WI38 (cell line): ENCODE results near the gene SRCAP.

Experiments used
- H3K4me3 ChIP-seq: 2 replicates; pipeline ENCODE4 v1.5.1; 2011; ENCODE audit warnings: low read depth, mild to moderate bottlenecking, control low read depth, low read length
- TF ChIP-seq, protein P1 (sequence below): IDR thresholded peaks from 2 replicates; pipeline ENCODE4 v1.5.1; 2012; ENCODE audit warnings: low read depth, mild to moderate bottlenecking, control low read depth, low read length

Gene SRCAP

DNA sequence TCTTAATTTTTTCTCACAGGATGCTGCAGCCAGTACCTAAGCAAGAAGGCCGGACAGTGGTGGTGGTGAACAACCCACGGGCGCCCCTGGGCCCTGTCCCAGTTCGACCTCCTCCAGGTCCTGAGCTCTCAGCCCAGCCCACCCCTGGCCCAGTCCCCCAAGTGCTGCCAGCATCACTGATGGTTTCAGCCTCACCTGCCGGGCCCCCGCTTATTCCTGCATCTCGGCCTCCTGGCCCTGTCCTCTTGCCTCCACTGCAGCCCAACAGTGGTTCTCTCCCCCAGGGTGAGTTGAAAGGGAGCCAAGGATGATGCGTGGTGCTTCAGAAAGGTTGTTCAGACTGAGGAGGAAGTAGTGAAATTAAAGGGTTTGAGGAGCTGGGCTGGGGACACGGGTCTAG, 21.7 kb downstream of the SRCAP start:
- TF ChIP-seq, protein P1, sequence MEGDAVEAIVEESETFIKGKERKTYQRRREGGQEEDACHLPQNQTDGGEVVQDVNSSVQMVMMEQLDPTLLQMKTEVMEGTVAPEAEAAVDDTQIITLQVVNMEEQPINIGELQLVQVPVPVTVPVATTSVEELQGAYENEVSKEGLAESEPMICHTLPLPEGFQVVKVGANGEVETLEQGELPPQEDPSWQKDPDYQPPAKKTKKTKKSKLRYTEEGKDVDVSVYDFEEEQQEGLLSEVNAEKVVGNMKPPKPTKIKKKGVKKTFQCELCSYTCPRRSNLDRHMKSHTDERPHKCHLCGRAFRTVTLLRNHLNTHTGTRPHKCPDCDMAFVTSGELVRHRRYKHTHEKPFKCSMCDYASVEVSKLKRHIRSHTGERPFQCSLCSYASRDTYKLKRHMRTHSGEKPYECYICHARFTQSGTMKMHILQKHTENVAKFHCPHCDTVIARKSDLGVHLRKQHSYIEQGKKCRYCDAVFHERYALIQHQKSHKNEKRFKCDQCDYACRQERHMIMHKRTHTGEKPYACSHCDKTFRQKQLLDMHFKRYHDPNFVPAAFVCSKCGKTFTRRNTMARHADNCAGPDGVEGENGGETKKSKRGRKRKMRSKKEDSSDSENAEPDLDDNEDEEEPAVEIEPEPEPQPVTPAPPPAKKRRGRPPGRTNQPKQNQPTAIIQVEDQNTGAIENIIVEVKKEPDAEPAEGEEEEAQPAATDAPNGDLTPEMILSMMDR: no peak
- H3K4me3 ChIP-seq: no peak overlapping the region

DNA sequence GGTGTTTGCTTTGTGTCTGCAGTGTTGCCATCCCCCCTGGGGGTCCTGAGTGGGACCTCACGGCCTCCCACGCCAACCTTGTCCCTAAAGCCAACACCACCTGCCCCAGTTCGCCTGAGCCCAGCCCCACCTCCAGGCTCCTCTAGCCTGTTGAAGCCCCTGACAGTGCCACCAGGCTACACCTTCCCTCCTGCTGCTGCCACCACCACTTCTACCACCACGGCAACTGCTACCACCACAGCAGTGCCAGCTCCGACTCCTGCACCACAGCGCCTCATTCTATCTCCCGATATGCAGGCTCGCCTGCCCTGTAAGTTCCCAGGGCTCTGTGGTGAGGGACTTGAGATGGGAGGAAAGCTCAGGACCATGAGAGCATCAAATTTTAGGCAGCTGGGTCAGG, 22.2 kb downstream of the SRCAP start:
- H3K4me3 ChIP-seq: no peak overlapping the region
- TF ChIP-seq, protein P1: no peak

DNA sequence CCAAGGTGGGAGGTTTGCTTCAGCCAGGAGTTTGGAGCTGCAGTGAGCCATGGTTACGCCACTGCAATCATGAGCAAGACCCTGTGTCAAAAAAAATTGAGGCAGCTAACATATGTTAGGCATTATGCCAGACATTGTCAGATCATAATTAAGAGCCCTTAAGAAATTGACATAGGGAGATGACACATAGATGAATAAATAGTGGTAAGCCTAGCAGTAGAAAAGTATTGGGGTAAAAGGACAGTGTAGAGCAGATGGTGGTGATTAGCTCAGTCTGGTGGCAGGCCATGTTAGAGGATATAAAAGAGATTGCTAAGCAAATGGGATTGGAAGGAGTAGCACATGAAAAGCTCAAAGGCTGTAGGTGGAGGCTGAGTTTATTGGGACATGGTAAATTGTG, 22.6 kb downstream of the SRCAP start:
- TF ChIP-seq, protein P1: no peak
- H3K4me3 ChIP-seq: no peak overlapping the region

DNA sequence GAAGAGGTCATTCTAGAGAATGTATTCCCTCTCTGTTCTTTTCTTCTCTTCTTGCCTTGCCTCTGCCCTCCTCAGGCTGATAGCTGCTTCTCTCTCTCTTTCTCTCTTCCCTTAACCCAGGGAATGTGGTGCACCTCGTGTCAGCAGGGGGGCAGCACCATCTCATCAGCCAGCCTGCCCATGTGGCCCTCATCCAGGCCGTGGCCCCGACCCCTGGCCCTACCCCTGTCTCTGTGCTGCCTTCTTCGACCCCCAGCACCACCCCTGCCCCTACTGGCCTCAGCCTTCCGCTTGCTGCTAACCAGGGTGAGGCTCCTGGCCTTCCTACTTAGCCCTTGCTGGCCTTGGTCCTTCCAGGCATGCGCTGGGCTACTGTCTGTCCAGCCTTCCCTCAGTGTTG, 23.5 kb downstream of the SRCAP start:
- H3K4me3 ChIP-seq: no peak overlapping the region
- TF ChIP-seq, protein P1: no peak

DNA sequence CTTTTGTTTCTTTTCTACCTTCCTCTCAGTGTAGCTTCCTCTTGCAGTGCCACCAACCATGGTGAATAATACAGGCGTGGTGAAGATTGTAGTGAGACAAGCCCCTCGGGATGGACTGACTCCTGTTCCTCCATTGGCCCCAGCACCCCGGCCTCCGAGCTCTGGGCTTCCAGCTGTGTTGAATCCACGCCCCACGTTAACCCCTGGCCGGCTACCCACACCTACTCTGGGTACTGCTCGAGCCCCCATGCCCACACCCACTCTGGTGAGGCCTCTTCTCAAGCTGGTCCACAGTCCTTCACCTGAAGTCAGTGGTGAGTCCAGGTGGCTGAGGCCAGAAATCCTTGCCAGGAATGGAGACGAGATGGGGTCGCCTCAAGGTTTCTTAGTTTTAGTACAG, 23.9 kb downstream of the SRCAP start:
- H3K4me3 ChIP-seq: no peak overlapping the region
- TF ChIP-seq, protein P1: no peak

DNA sequence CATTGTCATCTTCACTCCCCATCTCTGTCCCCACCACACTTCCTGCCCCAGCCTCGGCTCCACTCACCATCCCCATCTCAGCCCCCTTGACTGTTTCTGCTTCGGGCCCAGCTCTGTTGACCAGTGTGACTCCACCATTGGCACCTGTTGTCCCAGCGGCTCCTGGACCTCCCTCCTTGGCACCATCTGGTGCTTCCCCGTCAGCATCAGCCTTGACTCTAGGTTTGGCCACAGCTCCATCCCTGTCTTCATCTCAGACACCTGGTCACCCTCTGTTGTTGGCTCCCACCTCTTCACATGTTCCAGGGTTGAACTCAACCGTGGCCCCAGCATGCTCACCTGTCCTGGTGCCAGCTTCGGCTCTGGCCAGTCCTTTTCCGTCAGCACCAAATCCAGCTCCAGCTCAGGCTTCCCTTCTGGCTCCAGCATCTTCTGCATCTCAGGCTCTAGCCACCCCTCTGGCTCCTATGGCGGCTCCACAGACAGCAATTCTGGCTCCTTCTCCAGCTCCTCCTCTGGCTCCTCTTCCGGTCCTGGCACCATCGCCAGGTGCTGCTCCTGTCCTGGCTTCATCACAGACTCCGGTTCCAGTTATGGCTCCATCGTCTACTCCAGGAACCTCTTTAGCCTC, 24.9 kb downstream of the SRCAP start:
- TF ChIP-seq, protein P1: no peak
- no peak overlapping the region for H3K4me3 ChIP-seq

DNA sequence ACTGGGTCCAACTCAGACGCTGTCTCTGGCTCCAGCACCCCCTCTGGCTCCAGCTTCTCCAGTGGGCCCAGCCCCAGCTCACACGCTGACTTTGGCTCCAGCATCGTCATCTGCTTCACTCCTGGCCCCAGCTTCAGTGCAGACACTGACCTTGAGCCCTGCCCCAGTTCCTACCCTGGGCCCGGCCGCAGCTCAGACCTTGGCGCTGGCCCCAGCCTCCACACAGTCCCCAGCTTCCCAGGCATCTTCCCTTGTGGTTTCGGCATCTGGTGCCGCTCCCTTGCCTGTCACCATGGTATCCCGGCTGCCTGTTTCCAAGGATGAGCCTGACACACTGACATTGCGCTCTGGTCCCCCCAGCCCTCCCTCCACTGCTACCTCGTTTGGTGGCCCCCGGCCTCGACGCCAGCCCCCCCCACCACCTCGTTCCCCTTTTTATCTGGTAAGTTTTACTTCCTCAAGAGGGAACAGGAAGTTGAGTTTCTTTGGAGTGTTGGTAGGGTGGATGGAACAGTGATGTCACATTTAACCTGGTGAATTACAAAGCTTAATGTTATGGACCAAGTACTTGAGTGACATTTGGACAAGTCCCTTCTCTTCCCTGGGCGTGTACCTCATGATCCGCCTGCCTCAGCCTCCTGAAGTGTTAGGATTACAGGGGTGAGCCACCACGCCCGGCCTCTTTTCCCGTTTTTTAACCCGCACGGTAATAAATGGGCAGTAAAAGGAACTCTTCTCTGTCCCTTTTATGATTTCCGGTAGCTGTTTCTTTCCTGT, 25.9 kb downstream of the SRCAP start:
- TF ChIP-seq, protein P1: no peak
- H3K4me3 ChIP-seq: no peak overlapping the region
